ENCODE data around the gene SLC47A1.
"Not testable (repeated sequence)": the region's sequence is repeated elsewhere in the genome, so short reads cannot be mapped to it uniquely, and the experiment has no call there.

SLC47A1 gene

GRCh38 chr17:19533718-19534561 lies at the start of gene SLC47A1:
SLC47A1 (plus strand) TSS chr17:19533854; CDS start chr17:19533940, 86 bp downstream.
- DNase-seq: no peak

GRCh38 chr17:19485800-19486340 lies 47.8 kb upstream of the SLC47A1 start:
- DNase-seq: no peak

GRCh38 chr17:19486351-19487023 lies 47.2 kb upstream of the SLC47A1 start:
- no peak for DNase-seq

GRCh38 chr17:19487024-19487600 lies 46.5 kb upstream of the SLC47A1 start:
- no peak for DNase-seq

GRCh38 chr17:19492141-19492540 lies 41.5 kb upstream of the SLC47A1 start:
- no peak for DNase-seq

GRCh38 chr17:19494961-19495806 lies 38.5 kb upstream of the SLC47A1 start:
- no peak for DNase-seq

- DNase-seq: no peak
Measured at GRCh38 chr17:19495828-19496528, 37.7 kb upstream of the SLC47A1 start.

- DNase-seq: no peak
Measured at GRCh38 chr17:19497624-19498023, 36.0 kb upstream of the SLC47A1 start.

GRCh38 chr17:19501219-19501618 lies 32.4 kb upstream of the SLC47A1 start:
- DNase-seq: no peak

GRCh38 chr17:19502517-19502916 lies 31.1 kb upstream of the SLC47A1 start:
- no peak for DNase-seq

- not testable (repeated sequence) for DNase-seq
Measured at GRCh38 chr17:19505561-19505960, 28.1 kb upstream of the SLC47A1 start.

- peak; percentile 78 for DNase-seq
Measured at GRCh38 chr17:19507775-19508576, 25.7 kb upstream of the SLC47A1 start.

GRCh38 chr17:19508577-19508867 lies 25.1 kb upstream of the SLC47A1 start:
- DNase-seq: no peak

- not testable (repeated sequence) for DNase-seq
Measured at GRCh38 chr17:19509281-19509852, 24.3 kb upstream of the SLC47A1 start.

- DNase-seq: no peak
Measured at GRCh38 chr17:19510903-19511302, 22.8 kb upstream of the SLC47A1 start.

GRCh38 chr17:19513897-19514488 lies 19.7 kb upstream of the SLC47A1 start:
- peak; percentile 30 for DNase-seq

- DNase-seq: no peak
Measured at GRCh38 chr17:19517699-19518098, 16.0 kb upstream of the SLC47A1 start.

GRCh38 chr17:19519388-19520291 lies 14.0 kb upstream of the SLC47A1 start:
- not testable (repeated sequence) for DNase-seq

GRCh38 chr17:19520641-19521040 lies 13.0 kb upstream of the SLC47A1 start:
- no peak for DNase-seq
